GM19455 (cell line): ENCODE measurements around the gene TMEM179.
"Not testable (repeated sequence)": the region's sequence is repeated elsewhere in the genome, so short reads cannot be mapped to it uniquely, and the experiment has no call there.

Experiments used
- ATAC-seq: cut with Tn5 transposase; IDR thresholded peaks from one replicate; pipeline ENCODE4 v1.9.1; 2021; ENCODE audit not compliant: unreplicated experiment

Gene TMEM179

GRCh38 chr14:104588066-104588857 lies 16.3 kb downstream of the TMEM179 start:
- ATAC-seq = no peak

- no peak for ATAC-seq
These were observed 16.9 kb downstream of the TMEM179 start for GRCh38 chr14:104587641-104588040.

- ATAC-seq = no peak
These were observed 17.5 kb downstream of the TMEM179 start for GRCh38 chr14:104586832-104587620.

GRCh38 chr14:104585966-104586697 lies 18.4 kb downstream of the TMEM179 start:
- no peak for ATAC-seq

- ATAC-seq = no peak
These were observed 20.0 kb downstream of the TMEM179 start for GRCh38 chr14:104584557-104584956.

GRCh38 chr14:104583424-104584306 lies 20.9 kb downstream of the TMEM179 start:
- ATAC-seq = no peak

- no peak for ATAC-seq
These were observed 21.9 kb downstream of the TMEM179 start for GRCh38 chr14:104582662-104583061.

GRCh38 chr14:104582005-104582404 lies 22.6 kb downstream of the TMEM179 start:
- no peak for ATAC-seq

GRCh38 chr14:104581521-104581920 lies 23.1 kb downstream of the TMEM179 start:
- no peak for ATAC-seq

GRCh38 chr14:104580961-104581360 lies 23.6 kb downstream of the TMEM179 start:
- ATAC-seq = no peak

- not testable (repeated sequence) for ATAC-seq
These were observed 24.6 kb downstream of the TMEM179 start for GRCh38 chr14:104579939-104580338.

GRCh38 chr14:104579507-104579906 lies 25.1 kb downstream of the TMEM179 start, which contains the start of gene C14orf180:
C14orf180 (plus strand) TSS chr14:104579764; CDS start chr14:104586431, 6,667 bp downstream.
- ATAC-seq = no peak

GRCh38 chr14:104578321-104578720 lies 26.3 kb downstream of the TMEM179 start:
- no peak for ATAC-seq

- ATAC-seq = no peak
These were observed 26.7 kb downstream of the TMEM179 start for GRCh38 chr14:104577847-104578301.

- ATAC-seq = no peak
These were observed 27.1 kb downstream of the TMEM179 start for GRCh38 chr14:104577426-104577825.

GRCh38 chr14:104576970-104577332 lies 27.6 kb downstream of the TMEM179 start:
- ATAC-seq = no peak

GRCh38 chr14:104576232-104576969 lies 28.2 kb downstream of the TMEM179 start:
- ATAC-seq = no peak

- no peak for ATAC-seq
These were observed 29.5 kb downstream of the TMEM179 start for GRCh38 chr14:104574978-104575583.

GRCh38 chr14:104574536-104574935 lies 30.0 kb downstream of the TMEM179 start:
- no peak for ATAC-seq
